Measurements from ENCODE around the gene LEMD2. TPM values are rescaled to one million over a fixed set of nuclear protein-coding genes. Genes with fewer than 3 reads are reported as not detected.

LEMD2 gene
- polyA plus RNA-seq, 1 of the 3 experiments (the other 2 are of a cell fraction): 56.5 TPM

DNA sequence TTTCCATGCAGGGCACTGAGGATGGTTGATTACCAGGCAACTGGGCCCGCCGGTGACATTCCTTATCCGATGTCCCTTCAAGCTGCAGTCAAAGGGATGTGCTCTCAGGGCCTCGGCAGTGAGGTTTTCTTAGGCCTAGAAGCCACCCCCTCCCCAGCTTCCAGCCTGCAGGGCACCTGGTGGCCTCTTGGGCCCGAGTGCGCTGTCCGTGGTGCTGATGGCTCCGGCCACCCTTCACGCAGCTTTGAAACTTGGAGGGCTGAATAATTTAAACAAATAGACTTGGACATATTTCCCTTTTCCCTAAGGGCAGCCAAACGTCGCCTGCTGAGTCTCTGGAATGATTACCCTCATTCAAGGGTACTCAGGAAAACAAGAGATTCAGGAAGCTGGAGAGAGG, 23.7 kb upstream of the LEMD2 start:
- Histone ChIP-seq H4K20me1 (ENCODE audit: insufficient read depth) (0 out of 2 replicates have a peak, but pooled peaks cover 2% of the 10 kb centered on the region), H3K9ac (no peak overlapping the region), H3K9me2 (no peaks in the 10 kb centered on the region), H3K27ac (ENCODE audit: low read depth in 2 of 2, low read length in 1 of 2) (no peak overlapping the region), H3K36me3 (replicated peaks in 1 of 2; ENCODE audit: control insufficient read depth in 1 of 2, insufficient read depth in 2 of 2, low read length in 1 of 2) (no peaks in the 10 kb centered on the region), H3K79me2 (ENCODE audit: insufficient read depth) (no peaks in the 10 kb centered on the region), H3F3A (replicated peaks; ENCODE audit: insufficient read depth) (no peaks in the 10 kb centered on the region), H3K4me3 (ENCODE audit: low read depth in 2 of 2, low read length in 1 of 2) (no peak overlapping the region), H2AFZ (ENCODE audit: low read depth) (no peak overlapping the region), H3K9me3 (no peaks in the 10 kb centered on the region), H3K27me3 (ENCODE audit: insufficient read depth) (peaks cover 21% of the 10 kb centered on the region; the same call in 1 of the 2 replicates), H3K4me1 (ENCODE audit: control insufficient read depth in 1 of 2, insufficient read depth in 2 of 2, low read depth in 1 of 2, low read length in 1 of 2) (peaks cover 0 to 19% of the 10 kb centered on the region in 2 experiments; a peak in 2 of 4 replicates), H3K4me2 (no peak overlapping the region)
- DNase-seq: peak; percentile 64
- ChIA-PET CTCF (interaction anchor here (0.6 to 2.1 kb wide), 7 partner anchors 11 to 215 kb away, joined by 3 to 8 read pairs (median 3); no protein-coding TSS in a partner anchor), POLR2A (interaction anchor here (1.2 kb wide), 1 partner anchor 18 kb away, joined by 3 read pairs; no protein-coding TSS in a partner anchor)
- TF ChIP-seq, protein P1, sequence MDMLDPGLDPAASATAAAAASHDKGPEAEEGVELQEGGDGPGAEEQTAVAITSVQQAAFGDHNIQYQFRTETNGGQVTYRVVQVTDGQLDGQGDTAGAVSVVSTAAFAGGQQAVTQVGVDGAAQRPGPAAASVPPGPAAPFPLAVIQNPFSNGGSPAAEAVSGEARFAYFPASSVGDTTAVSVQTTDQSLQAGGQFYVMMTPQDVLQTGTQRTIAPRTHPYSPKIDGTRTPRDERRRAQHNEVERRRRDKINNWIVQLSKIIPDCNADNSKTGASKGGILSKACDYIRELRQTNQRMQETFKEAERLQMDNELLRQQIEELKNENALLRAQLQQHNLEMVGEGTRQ (IDR thresholded peaks at IDR 0.05; ENCODE audit: borderline replicate concordance, low read depth, low read length): no peak
- TF ChIP-seq, protein P2, sequence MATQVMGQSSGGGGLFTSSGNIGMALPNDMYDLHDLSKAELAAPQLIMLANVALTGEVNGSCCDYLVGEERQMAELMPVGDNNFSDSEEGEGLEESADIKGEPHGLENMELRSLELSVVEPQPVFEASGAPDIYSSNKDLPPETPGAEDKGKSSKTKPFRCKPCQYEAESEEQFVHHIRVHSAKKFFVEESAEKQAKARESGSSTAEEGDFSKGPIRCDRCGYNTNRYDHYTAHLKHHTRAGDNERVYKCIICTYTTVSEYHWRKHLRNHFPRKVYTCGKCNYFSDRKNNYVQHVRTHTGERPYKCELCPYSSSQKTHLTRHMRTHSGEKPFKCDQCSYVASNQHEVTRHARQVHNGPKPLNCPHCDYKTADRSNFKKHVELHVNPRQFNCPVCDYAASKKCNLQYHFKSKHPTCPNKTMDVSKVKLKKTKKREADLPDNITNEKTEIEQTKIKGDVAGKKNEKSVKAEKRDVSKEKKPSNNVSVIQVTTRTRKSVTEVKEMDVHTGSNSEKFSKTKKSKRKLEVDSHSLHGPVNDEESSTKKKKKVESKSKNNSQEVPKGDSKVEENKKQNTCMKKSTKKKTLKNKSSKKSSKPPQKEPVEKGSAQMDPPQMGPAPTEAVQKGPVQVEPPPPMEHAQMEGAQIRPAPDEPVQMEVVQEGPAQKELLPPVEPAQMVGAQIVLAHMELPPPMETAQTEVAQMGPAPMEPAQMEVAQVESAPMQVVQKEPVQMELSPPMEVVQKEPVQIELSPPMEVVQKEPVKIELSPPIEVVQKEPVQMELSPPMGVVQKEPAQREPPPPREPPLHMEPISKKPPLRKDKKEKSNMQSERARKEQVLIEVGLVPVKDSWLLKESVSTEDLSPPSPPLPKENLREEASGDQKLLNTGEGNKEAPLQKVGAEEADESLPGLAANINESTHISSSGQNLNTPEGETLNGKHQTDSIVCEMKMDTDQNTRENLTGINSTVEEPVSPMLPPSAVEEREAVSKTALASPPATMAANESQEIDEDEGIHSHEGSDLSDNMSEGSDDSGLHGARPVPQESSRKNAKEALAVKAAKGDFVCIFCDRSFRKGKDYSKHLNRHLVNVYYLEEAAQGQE (IDR thresholded peaks at IDR 0.05; ENCODE audit: low read depth, low read length): peak; percentile 100
- TF ChIP-seq FOSL2 (IDR thresholded peaks at IDR 0.05; ENCODE audit: borderline replicate concordance, low read depth) (no peak), EP300 (IDR thresholded peaks at IDR 0.05; ENCODE audit: borderline replicate concordance in 1 of 2, low read depth in 1 of 2, low read length in 1 of 2) (no peak), NRF1 (IDR thresholded peaks at IDR 0.05; ENCODE audit: low read depth, low read length) (no peak)
- TF ChIP-seq, protein P3, sequence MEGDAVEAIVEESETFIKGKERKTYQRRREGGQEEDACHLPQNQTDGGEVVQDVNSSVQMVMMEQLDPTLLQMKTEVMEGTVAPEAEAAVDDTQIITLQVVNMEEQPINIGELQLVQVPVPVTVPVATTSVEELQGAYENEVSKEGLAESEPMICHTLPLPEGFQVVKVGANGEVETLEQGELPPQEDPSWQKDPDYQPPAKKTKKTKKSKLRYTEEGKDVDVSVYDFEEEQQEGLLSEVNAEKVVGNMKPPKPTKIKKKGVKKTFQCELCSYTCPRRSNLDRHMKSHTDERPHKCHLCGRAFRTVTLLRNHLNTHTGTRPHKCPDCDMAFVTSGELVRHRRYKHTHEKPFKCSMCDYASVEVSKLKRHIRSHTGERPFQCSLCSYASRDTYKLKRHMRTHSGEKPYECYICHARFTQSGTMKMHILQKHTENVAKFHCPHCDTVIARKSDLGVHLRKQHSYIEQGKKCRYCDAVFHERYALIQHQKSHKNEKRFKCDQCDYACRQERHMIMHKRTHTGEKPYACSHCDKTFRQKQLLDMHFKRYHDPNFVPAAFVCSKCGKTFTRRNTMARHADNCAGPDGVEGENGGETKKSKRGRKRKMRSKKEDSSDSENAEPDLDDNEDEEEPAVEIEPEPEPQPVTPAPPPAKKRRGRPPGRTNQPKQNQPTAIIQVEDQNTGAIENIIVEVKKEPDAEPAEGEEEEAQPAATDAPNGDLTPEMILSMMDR (IDR thresholded peaks at IDR 0.05): peak; percentile 38
- WGBS (ENCODE audit: low lambda C conversion rate): 31% methylated on average over 8 of the region's 11 CpGs

DNA sequence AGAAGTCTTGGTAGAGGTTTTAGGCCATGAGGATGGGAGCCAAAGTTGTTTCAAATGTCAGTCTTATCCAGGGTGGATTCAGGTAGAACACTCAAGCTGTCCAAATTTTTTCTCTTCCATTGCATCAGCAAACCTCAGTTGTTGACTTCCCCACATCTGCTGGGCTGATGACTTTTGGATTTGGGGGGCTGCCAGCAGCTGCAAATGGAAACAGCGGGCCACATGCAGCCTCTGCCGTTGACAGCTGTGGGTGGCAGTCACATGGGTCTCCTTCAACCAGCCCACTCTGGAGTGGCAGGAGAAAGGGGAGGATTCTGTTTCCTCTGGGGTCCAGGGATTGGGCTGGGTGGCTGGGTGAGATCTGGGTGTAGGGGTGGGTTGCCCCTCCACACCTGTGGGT, 20.7 kb upstream of the LEMD2 start:
- no peaks in the 10 kb centered on the region for H3K36me3 ChIP-seq (replicated peaks in 1 of 2; ENCODE audit: control insufficient read depth in 1 of 2, insufficient read depth in 2 of 2, low read length in 1 of 2)
- WGBS (ENCODE audit: low lambda C conversion rate): 50% methylated on average over 1 of the region's 2 CpGs
- H3K4me1 ChIP-seq (ENCODE audit: control insufficient read depth in 1 of 2, insufficient read depth in 2 of 2, low read depth in 1 of 2, low read length in 1 of 2): peaks cover 0 to 27% of the 10 kb centered on the region in 2 experiments; a peak in 2 of 4 replicates
- DNase-seq: no peak
- 0 out of 2 replicates have a peak, but pooled peaks cover 2% of the 10 kb centered on the region for H4K20me1 ChIP-seq (ENCODE audit: insufficient read depth)
- H3K27ac ChIP-seq (ENCODE audit: low read depth in 2 of 2, low read length in 1 of 2): no peak overlapping the region
- no peaks in the 10 kb centered on the region for H3K9me2 ChIP-seq
- H3K4me3 ChIP-seq (ENCODE audit: low read depth in 2 of 2, low read length in 1 of 2): no peak overlapping the region
- POLR2A ChIA-PET: no interaction called here
- no peak overlapping the region for H2AFZ ChIP-seq (ENCODE audit: low read depth)
- no peaks in the 10 kb centered on the region for H3F3A ChIP-seq (replicated peaks; ENCODE audit: insufficient read depth)
- peaks cover 27% of the 10 kb centered on the region; the same call in 1 of the 2 replicates for H3K27me3 ChIP-seq (ENCODE audit: insufficient read depth)
- CTCF ChIA-PET: no interaction called here
- no peak overlapping the region for H3K4me2 ChIP-seq
- no peaks in the 10 kb centered on the region for H3K9me3 ChIP-seq
- no peaks in the 10 kb centered on the region for H3K79me2 ChIP-seq (ENCODE audit: insufficient read depth)
- H3K9ac ChIP-seq: no peak overlapping the region
- TF ChIP-seq CHD2 (IDR thresholded peaks at IDR 0.05; ENCODE audit: low read length, partially characterized antibody) (no peak), GATA2 (CRISPR knock-in tag; IDR thresholded peaks at IDR 0.05) (no peak), RCOR1 (IDR thresholded peaks at IDR 0.05; ENCODE audit: low read length) (no peak), MEF2A (IDR thresholded peaks at IDR 0.05; ENCODE audit: borderline replicate concordance, low read depth) (no peak), MXI1 (IDR thresholded peaks at IDR 0.05; ENCODE audit: low read depth, low read length) (no peak), YY1 (IDR thresholded peaks at IDR 0.05; ENCODE audit: low read depth) (no peak)
- TF ChIP-seq, protein P1 (IDR thresholded peaks at IDR 0.05; ENCODE audit: borderline replicate concordance, low read depth, low read length): no peak
- TF ChIP-seq, protein P2 (IDR thresholded peaks at IDR 0.05; ENCODE audit: low read depth, low read length): no peak
- TF ChIP-seq, protein P4, sequence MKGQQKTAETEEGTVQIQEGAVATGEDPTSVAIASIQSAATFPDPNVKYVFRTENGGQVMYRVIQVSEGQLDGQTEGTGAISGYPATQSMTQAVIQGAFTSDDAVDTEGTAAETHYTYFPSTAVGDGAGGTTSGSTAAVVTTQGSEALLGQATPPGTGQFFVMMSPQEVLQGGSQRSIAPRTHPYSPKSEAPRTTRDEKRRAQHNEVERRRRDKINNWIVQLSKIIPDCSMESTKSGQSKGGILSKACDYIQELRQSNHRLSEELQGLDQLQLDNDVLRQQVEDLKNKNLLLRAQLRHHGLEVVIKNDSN (IDR thresholded peaks at IDR 0.05; ENCODE audit: borderline replicate concordance, low read depth): no peak
